Keratinocyte (primary cell): ENCODE data around the gene PIP4K2C. TPM values are rescaled to one million over a fixed set of nuclear protein-coding genes. Genes with fewer than 3 reads are reported as not detected.

Source experiments
- DNase-seq: peaks from one replicate; pipeline ENCODE4 v3.0.0-alpha.2; 2011; ENCODE audit warnings: low read depth, missing footprints, low spot score
- FAIRE-seq: peaks from 2 replicates; lab custom pipeline; 2011; peaks lifted over from hg19 to GRCh38; lab: Jason Lieb, UNC
- H2AFZ ChIP-seq: 2 replicates; pipeline ENCODE4 v1.6.0; 2012; ENCODE audit warnings: low read length, control low read depth, inconsistent platforms; ENCODE audit not compliant: control insufficient read depth
- H3K27ac ChIP-seq: 2 replicates; pipeline ENCODE4 v1.5.1; 2011; ENCODE audit warnings: low read length; ENCODE audit not compliant: control insufficient read depth, insufficient read depth
- H3K27me3 ChIP-seq: 3 replicates; pipeline ENCODE4 v1.6.0; 2011; ENCODE audit warnings: low read length; ENCODE audit not compliant: control insufficient read depth, insufficient read depth; ENCODE audit errors: extremely low read depth
- H3K36me3 ChIP-seq, 2 experiments: 2 replicates in 1 of 2; 3 replicates in 1 of 2; pipeline ENCODE4 v1.5.1; 2011; ENCODE audit warnings: low read length in 2 of 2, mild to moderate bottlenecking in 1 of 2; ENCODE audit not compliant: control insufficient read depth in 2 of 2, insufficient read depth in 2 of 2; ENCODE audit errors: extremely low read depth in 1 of 2
- H3K4me1 ChIP-seq: 3 replicates; pipeline ENCODE4 v1.5.1; 2011; ENCODE audit warnings: low read length; ENCODE audit not compliant: control insufficient read depth, insufficient read depth; ENCODE audit errors: extremely low read depth
- H3K4me2 ChIP-seq: 3 replicates; pipeline ENCODE4 v1.6.0; 2011; ENCODE audit warnings: low read depth, low read length; ENCODE audit not compliant: control insufficient read depth, insufficient read depth; ENCODE audit errors: extremely low read depth
- H3K4me3 ChIP-seq, 3 experiments: fragments of 200-600 bp in 1 of 3; sonication (generic) in 1 of 3; 2 replicates in 2 of 3; 3 replicates in 1 of 3; pipeline ENCODE4 v1.5.1; 2011 to 2016; ENCODE audit warnings: low read length in 3 of 3, mild to moderate bottlenecking in 3 of 3, control low read depth in 2 of 3, inconsistent platforms in 1 of 3, low read depth in 1 of 3, mixed read lengths in 1 of 3, mixed run types in 1 of 3, moderate library complexity in 1 of 3; ENCODE audit not compliant: control insufficient read depth in 2 of 3, insufficient read depth in 2 of 3; ENCODE audit errors: extremely low read depth in 1 of 3
- H3K79me2 ChIP-seq: 2 replicates; pipeline ENCODE4 v1.6.0; 2012; ENCODE audit warnings: low read length; ENCODE audit not compliant: control insufficient read depth, insufficient read depth
- H3K9ac ChIP-seq: 3 replicates; pipeline ENCODE4 v1.6.0; 2011; ENCODE audit warnings: low read length; ENCODE audit not compliant: control insufficient read depth, insufficient read depth; ENCODE audit errors: extremely low read depth
- H3K9me1 ChIP-seq: 3 replicates; pipeline ENCODE4 v1.6.0; 2011; ENCODE audit warnings: low read length; ENCODE audit not compliant: control insufficient read depth, insufficient read depth; ENCODE audit errors: extremely low read depth
- H3K9me3 ChIP-seq: 2 replicates; pipeline ENCODE4 v1.5.1; 2012; ENCODE audit warnings: low read depth, low read length; ENCODE audit not compliant: control insufficient read depth
- H4K20me1 ChIP-seq: 3 replicates; pipeline ENCODE4 v1.6.0; 2011; ENCODE audit warnings: low read length; ENCODE audit not compliant: control insufficient read depth, insufficient read depth; ENCODE audit errors: extremely low read depth
- EZH2 ChIP-seq: IDR thresholded peaks from one replicate; pipeline ENCODE4 v1.6.1; 2012; ENCODE audit warnings: inconsistent platforms, mild to moderate bottlenecking, low read length, moderate library complexity
- dilution Hi-C: fragments of 300-500 bp; cut with MboI; formaldehyde crosslinking; loops from one replicate; pipeline ENCODE4 v1.7.0; 2020; ENCODE audit warnings: low sequenced_read_pairs; ENCODE audit not compliant: extremely low pct_ligation_motif_present
- polyA plus RNA-seq, 5 experiments: library from polyadenylated mRNA; depleted of rRNA in 3 of 5; stranded (reverse) in 3 of 5; stranded (forward) in 1 of 5; unstranded in 1 of 5; fragments of >200 nt; gene quantifications; 1 replicate in 1 of 5; 2 replicates in 3 of 5; 3 replicates in 1 of 5; pipeline versions ENCODE4 v1.2.1 to v1.2.3, GENCODE V29; 2011 to 2012; ENCODE audit warnings: missing spikeins in 2 of 5, low read depth in 1 of 5, low replicate concordance in 1 of 5
- TF ChIP-seq, protein P1 (sequence below), 3 experiments: IDR thresholded peaks in 1 of 3; conservative IDR thresholded peaks in 1 of 3; optimal IDR thresholded peaks in 1 of 3; 2 replicates in 2 of 3; 3 replicates in 1 of 3; pipeline versions ENCODE3 to v1.5.1; 2011; ENCODE audit warnings: low read length in 3 of 3, mild to moderate bottlenecking in 3 of 3, moderate library complexity in 2 of 3, control low read depth in 1 of 3, inconsistent platforms in 1 of 3; ENCODE audit not compliant: insufficient read depth in 2 of 3; ENCODE audit errors: extremely low read depth in 1 of 3

PIP4K2C gene
- polyA plus RNA-seq, 1 donor (not counting 4 experiments of a cell fraction or from before 2014, with no cell fraction given) = 93.6 TPM

DNA sequence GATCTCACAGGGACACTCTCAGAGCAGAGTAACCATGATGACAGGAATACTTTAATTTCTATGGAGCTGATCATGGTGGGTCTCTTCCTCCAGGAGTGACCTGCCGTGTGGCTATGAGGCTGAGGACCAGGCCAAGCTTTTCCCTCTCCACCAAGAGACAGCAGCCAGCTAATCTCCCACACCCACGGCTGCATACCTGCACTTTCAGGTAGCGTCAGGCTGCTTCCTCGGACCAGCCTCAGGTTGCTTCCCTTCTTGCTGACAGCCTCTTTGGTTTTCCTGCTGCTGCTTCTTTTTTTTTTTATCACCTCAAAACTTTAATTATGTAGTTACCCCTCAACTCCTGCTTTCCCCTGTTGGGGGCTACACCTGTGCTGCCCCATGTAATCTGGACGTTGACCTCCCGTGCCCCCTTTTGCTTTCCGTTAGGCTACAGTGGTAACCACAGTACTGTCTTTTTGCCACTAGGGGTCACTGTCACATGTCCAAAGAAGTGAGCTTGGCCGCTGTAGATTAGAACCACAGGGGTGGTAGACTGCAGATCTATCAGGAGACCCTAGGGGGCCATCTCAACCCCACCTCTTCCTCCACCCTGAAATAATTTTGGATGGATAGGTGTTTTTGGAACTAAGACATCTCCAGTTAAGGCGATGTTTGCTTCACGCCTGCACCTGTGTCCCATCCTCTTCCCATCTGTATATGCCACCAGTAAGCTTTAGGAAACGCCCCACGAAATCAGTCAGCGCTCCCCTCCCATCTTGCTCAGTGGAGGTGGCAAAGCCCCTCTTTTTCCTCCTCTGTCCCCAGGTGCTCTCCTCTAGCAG is 7.8 kb upstream of the PIP4K2C start:
- Histone ChIP-seq H3K27ac (no peak overlapping the region), H3K9me1 (no peaks in the 10 kb centered on the region), H3K4me3 (no peak overlapping the region), H3K36me3 (no peaks in the 10 kb centered on the region), H4K20me1 (no peaks in the 10 kb centered on the region), H3K9ac (no peak overlapping the region), H2AFZ (no peak overlapping the region), H3K4me1 (no peaks in the 10 kb centered on the region), H3K9me3 (no peaks in the 10 kb centered on the region), H3K79me2 (no peaks in the 10 kb centered on the region), H3K4me2 (no peak overlapping the region), H3K27me3 (peaks cover 14% of the 10 kb centered on the region)
- TF ChIP-seq, protein P1, sequence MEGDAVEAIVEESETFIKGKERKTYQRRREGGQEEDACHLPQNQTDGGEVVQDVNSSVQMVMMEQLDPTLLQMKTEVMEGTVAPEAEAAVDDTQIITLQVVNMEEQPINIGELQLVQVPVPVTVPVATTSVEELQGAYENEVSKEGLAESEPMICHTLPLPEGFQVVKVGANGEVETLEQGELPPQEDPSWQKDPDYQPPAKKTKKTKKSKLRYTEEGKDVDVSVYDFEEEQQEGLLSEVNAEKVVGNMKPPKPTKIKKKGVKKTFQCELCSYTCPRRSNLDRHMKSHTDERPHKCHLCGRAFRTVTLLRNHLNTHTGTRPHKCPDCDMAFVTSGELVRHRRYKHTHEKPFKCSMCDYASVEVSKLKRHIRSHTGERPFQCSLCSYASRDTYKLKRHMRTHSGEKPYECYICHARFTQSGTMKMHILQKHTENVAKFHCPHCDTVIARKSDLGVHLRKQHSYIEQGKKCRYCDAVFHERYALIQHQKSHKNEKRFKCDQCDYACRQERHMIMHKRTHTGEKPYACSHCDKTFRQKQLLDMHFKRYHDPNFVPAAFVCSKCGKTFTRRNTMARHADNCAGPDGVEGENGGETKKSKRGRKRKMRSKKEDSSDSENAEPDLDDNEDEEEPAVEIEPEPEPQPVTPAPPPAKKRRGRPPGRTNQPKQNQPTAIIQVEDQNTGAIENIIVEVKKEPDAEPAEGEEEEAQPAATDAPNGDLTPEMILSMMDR (optimal IDR thresholded peaks at IDR 0.05 in 1 of 3, IDR thresholded peaks at IDR 0.05 in 1 of 3, conservative IDR thresholded peaks at IDR 0.05 in 1 of 3; ENCODE audit: extremely low read depth in 1 of 3, insufficient read depth in 2 of 3, low read length in 3 of 3) = peak; percentile 81 to 96 (median 91)
- no peak for TF ChIP-seq EZH2
- dilution Hi-C loops = loop anchor here (25.0 kb wide), 1 partner anchor 154 kb away; the partner anchor contains the start of genes AGAP2 and TSPAN31
- peak; percentile 80 for FAIRE-seq
- peak; percentile 30 for DNase-seq

DNA sequence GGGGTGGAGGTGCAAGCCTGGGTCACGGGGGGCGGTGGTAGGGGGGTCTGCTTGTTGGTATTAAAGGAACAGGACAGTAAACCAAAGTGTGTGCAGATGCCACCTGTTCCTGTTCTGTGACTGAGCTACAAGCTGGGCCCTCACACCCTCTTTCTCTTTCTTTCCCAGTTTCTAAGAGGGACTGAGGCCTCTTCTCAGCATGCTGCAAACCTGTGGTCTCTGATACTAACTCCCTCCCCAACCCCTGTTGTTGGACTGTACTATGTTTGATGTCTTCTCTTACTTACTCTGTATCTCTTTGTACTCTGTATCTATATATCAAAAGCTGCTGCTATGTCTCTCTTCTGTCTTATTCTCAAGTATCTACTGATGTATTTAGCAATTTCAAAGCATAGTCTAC is 6.9 kb upstream of the PIP4K2C start:
- no peak overlapping the region for H2AFZ ChIP-seq
- TF ChIP-seq EZH2 = no peak
- TF ChIP-seq, protein P1 (optimal IDR thresholded peaks at IDR 0.05 in 1 of 3, IDR thresholded peaks at IDR 0.05 in 1 of 3, conservative IDR thresholded peaks at IDR 0.05 in 1 of 3; ENCODE audit: extremely low read depth in 1 of 3, insufficient read depth in 2 of 3, low read length in 3 of 3) = no peak
- H3K4me3 ChIP-seq = no peak overlapping the region
- H3K36me3 ChIP-seq = no peaks in the 10 kb centered on the region
- H3K4me2 ChIP-seq = no peak overlapping the region
- no peak for FAIRE-seq
- no peaks in the 10 kb centered on the region for H4K20me1 ChIP-seq
- H3K9ac ChIP-seq = no peak overlapping the region
- H3K9me3 ChIP-seq = no peaks in the 10 kb centered on the region
- no peaks in the 10 kb centered on the region for H3K9me1 ChIP-seq
- no peaks in the 10 kb centered on the region for H3K79me2 ChIP-seq
- no peak for DNase-seq
- H3K27ac ChIP-seq = no peak overlapping the region
- no peaks in the 10 kb centered on the region for H3K4me1 ChIP-seq
- peaks cover 14% of the 10 kb centered on the region for H3K27me3 ChIP-seq
- dilution Hi-C loops = loop anchor here (25.0 kb wide), 1 partner anchor 153 kb away; the partner anchor contains the start of genes AGAP2 and TSPAN31
